HG03520 (cell line): ENCODE measurements around the gene C3orf80.
"Not testable (repeated sequence)": the region's sequence is repeated elsewhere in the genome, so short reads cannot be mapped to it uniquely, and the experiment has no call there.

Experiments used
- ATAC-seq: cut with Tn5 transposase; IDR thresholded peaks from one replicate; pipeline ENCODE4 v1.9.1; 2021; ENCODE audit warnings: mild to moderate bottlenecking, moderate library complexity; ENCODE audit not compliant: unreplicated experiment

Gene C3orf80

GRCh38 chr3:160225176-160226025 lies at the start of gene C3orf80:
Gene C3orf80 (plus strand): TSS chr3:160225422. CDS start chr3:160225636, 214 bp downstream.
- ATAC-seq = peak; percentile 85

DNA sequence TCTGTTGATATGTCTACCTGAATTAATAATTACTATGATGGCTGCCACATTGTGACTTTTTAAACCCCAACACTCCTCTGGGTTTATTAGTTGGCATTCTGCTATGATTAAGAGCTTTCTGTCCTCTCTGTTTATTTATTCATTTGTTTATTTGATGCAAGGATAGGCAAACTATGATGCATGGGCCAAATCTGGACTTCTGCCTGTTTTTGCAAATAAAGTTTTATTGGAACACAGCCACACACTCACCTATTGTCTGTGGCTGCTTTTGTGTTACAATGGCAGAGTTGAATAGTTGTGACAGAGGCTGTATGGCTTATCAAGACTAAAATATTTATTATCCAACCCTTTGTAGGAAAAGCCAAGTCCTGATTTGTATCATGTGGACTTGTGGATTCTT lies 48.3 kb upstream of the C3orf80 start:
- ATAC-seq = no peak

- not testable (repeated sequence) for ATAC-seq
Observed at GRCh38 chr3:160178661-160179060, 46.6 kb upstream of the C3orf80 start.

DNA sequence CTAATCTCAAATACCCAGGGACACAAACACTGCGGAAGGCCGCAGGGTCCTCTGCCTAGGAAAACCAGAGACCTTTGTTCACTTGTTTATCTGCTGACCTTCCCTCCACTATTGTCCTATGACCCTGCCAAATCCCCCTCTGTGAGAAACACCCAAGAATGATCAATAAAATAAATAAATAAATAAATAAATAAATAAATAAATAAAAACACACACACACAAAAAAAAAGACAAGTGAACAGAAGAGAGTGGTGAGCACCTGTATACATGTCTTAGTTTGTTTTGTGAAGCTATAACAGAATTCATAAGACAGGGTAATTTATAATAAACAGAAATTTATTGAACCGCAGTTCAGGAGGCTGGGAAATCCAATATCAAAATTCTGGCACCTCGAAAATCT lies 45.8 kb upstream of the C3orf80 start:
- ATAC-seq = not testable (repeated sequence)

GRCh38 chr3:160179906-160180305 lies 45.3 kb upstream of the C3orf80 start:
- ATAC-seq = no peak

- ATAC-seq = no peak
Observed at GRCh38 chr3:160180581-160181216, 44.5 kb upstream of the C3orf80 start.

GRCh38 chr3:160183345-160184076 lies 41.7 kb upstream of the C3orf80 start:
- ATAC-seq = peak; percentile 43

GRCh38 chr3:160184655-160185054 lies 40.6 kb upstream of the C3orf80 start:
- ATAC-seq = no peak

- ATAC-seq = no peak
Observed at GRCh38 chr3:160185751-160186150, 39.5 kb upstream of the C3orf80 start.

GRCh38 chr3:160187288-160187687 lies 37.9 kb upstream of the C3orf80 start:
- ATAC-seq = no peak

DNA sequence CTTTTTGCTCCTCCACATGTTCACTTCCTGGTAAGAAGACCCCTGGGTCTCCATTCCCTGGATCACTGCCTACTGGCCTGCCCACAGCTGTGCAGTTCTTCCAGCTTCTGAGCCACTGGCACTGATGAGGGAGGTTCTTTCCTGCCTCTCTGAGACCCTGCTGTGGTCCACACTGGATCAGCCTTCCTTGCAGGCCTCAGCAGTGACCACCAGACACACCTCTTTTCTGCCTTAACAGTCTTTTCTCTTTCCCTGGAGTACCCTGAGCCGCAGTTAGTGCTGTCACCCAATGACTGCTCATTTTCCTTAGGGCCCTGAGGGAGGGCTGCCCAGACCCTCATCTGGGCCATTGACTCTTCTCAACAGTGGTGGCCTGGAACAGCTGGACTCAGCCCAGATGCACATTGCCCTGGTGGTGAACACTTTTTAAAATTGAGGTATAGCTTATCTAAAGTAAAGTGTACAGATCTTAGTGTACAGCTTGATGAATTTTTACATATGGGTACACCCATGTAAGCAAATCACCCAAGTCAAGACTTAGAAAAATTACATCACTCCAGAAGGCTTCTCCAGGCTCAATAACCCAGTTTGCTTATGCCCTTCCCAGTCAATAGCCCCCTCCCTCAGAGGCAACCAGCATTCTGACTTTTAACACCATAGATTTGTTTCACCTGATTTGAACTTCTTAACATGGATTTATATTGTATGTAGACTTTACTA lies 32.8 kb upstream of the C3orf80 start:
- ATAC-seq = no peak

GRCh38 chr3:160193644-160194192 lies 31.5 kb upstream of the C3orf80 start:
- ATAC-seq = no peak

DNA sequence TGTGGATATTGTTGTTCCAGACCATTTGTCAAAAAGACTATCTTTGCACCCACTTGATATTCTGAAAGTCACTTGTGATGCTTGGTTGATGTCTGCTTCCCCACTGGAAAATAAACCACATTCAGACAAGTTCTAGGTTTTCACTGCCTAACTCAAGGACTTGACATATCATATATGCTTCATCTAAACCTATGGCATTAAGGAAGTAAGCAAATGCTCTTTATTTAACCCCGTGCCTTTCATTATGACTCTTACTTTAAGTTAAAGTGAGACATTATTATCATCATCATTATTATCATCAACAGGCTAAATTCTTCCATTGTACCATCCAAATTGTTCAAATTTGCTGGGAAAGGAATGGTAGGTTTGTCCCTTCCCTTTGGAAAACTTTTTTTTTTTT lies 30.8 kb upstream of the C3orf80 start:
- no peak for ATAC-seq

GRCh38 chr3:160195106-160195505 lies 30.1 kb upstream of the C3orf80 start:
- no peak for ATAC-seq

DNA sequence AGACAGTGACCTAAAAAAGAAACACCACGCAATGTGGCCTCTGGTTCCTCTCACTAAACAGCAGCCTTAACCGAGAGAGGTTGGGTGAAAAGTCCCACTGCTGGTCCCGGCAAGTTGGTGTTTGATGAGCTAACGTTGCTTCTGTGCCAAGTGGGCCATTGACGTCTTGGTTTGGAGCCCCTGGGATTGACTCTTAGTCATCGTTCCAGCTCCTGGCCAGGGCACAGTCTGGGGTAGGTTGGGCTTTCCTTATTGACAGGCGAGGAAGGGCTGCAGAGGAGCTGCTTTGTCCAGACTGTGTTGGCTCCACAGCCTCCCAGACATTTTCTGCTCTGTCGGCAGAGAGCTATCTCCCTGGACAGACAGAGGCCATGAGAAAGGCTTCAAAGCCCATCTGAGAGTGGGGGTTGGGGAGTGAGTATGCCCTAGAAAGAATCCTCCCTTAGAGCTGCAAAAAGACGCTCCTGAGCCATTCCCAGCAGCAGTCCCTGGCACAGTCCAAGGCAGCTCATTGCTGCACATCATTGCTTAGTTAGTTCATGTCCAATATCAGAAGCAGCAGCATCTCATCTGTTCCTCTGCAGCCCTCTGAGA lies 28.6 kb upstream of the C3orf80 start:
- ATAC-seq = no peak

DNA sequence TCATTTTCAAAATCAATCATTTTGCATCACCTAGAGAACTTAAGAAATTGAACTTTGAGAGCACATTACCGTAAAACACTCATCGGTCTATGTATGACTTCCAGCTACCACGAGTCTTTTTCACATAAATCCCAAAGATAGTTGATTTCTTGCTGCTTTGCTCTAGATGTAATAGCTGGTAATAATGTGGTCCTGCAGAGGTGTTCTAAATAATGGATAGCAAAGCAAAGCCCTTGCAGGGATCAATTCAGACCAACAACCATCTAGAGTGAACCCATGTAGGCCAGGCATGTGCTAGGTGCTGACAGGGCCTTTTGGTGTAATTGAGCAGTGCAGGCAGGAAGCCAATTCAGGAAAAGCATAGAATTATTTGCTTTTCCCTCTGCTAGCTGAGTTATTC lies 26.1 kb upstream of the C3orf80 start:
- ATAC-seq = no peak

DNA sequence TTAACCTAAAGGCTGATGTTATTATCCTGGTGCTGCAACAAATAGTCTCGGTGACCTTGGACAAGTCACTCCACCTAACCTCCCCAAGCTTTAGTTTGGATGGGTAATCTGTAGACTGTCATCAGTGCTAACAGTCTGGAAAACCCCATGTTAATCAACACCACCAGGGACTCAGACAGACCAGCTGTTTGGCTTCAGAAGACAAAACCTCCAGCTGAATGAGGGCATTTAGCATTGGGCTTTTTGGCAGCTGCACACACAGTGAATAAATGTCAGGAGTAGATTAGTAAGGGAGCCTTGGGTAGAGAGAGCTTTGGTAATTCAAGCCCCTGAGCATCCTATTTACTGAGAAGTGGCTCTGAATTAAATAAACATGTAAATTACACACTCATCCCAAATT lies 24.9 kb upstream of the C3orf80 start:
- no peak for ATAC-seq

GRCh38 chr3:160204396-160205011 lies 20.7 kb upstream of the C3orf80 start:
- ATAC-seq = not testable (repeated sequence)

DNA sequence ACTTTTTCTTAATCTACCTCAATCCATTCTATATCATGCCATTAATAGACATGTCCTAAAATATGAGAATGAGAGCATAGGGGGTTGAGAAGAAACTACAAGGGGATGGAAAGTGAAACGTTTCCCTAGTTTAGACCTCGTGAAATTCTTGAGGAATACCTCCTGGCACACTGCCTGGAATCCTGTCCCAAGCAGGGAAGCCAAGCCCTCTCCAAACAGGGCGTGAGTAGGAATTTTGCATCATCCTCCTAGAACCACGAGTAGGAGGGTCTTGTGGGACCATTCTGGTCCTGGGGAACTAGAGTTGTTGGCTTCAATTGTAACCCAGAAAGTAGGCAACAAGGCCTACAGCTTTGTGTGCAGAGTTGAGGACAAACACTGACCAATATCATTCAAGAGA lies 19.6 kb upstream of the C3orf80 start:
- no peak for ATAC-seq

- ATAC-seq = no peak
Observed at GRCh38 chr3:160210341-160210740, 14.9 kb upstream of the C3orf80 start.
